Loucy (cell line): Measurements from ENCODE around the gene VASN.

Experiments used
- CTCF ChIP-seq: fragments of 200-600 bp; sonication (generic); conservative IDR thresholded peaks from 2 replicates; pipeline ENCODE4 v1.5.1; 2014; ENCODE audit warnings: mild to moderate bottlenecking, antibody characterized with exemption, low read length
- EZH2phosphoT487 ChIP-seq: fragments of 200-600 bp; IDR thresholded peaks from 2 replicates; pipeline ENCODE4 v1.6.1; 2018; ENCODE audit warnings: antibody characterized with exemption, mild to moderate bottlenecking, moderate library complexity, borderline replicate concordance

- TF ChIP-seq CTCF (no peak), EZH2phosphoT487 (no peak)
Measured at GRCh38 chr16:4354512-4355409, 16.9 kb upstream of the VASN start.
